HepG2 (cell line): ENCODE data around the gene RTL5.

Source experiments
- ARHGAP35 ChIP-seq: sonication (generic); formaldehyde crosslinking; IDR thresholded peaks from 2 replicates; pipeline ENCODE4 v1.9.0; 2022; ENCODE audit warnings: mild to moderate bottlenecking, inconsistent platforms, moderate library complexity, missing genetic modification reagents, borderline replicate concordance
- CENPX ChIP-seq: sonication (generic); formaldehyde crosslinking; IDR thresholded peaks from 2 replicates; pipeline ENCODE4 v1.9.0; 2021; ENCODE audit warnings: mild to moderate bottlenecking, missing genetic modification reagents, moderate library complexity
- E2F1 ChIP-seq: sonication (generic); formaldehyde crosslinking; IDR thresholded peaks from 2 replicates; pipeline ENCODE4 v1.5.0; 2020; ENCODE audit warnings: missing genetic modification reagents
- NFE2L2 ChIP-seq: fragments of 150-350 bp; IDR thresholded peaks from 2 replicates; pipeline ENCODE4 v1.6.1; 2014; ENCODE audit warnings: low read length
- POLR2AphosphoS5 ChIP-seq: IDR thresholded peaks from 2 replicates; pipeline ENCODE4 v1.6.1; 2012; ENCODE audit warnings: low read depth, low read length
- SNRNP70 ChIP-seq: fragments of 200-400 bp; formaldehyde crosslinking; IDR thresholded peaks from 2 replicates; pipeline ENCODE4 v1.6.1; 2017; ENCODE audit warnings: mild to moderate bottlenecking, low read depth, low read length, moderate library complexity
- ZNF629 ChIP-seq: sonication (generic); formaldehyde crosslinking; conservative IDR thresholded peaks from 2 replicates; pipeline ENCODE4 v1.5.0; 2020; ENCODE audit warnings: missing genetic modification reagents
- ZNF883 ChIP-seq: sonication (generic); formaldehyde crosslinking; IDR thresholded peaks from 2 replicates; pipeline ENCODE4 v1.5.1; 2020; ENCODE audit warnings: mild to moderate bottlenecking, missing genetic modification reagents; ENCODE audit errors: not compliant biosample characterization

- TF ChIP-seq E2F1 (CRISPR knock-in tag) (no peak), ZNF629 (CRISPR knock-in tag) (no peak), ZNF883 (CRISPR knock-in tag) (no peak), SNRNP70 (no peak), ARHGAP35 (CRISPR knock-in tag) (no peak), NFE2L2 (no peak), POLR2AphosphoS5 (no peak), CENPX (CRISPR knock-in tag) (no peak)
Measured at GRCh38 chrX:72125331-72126047, 6.2 kb downstream of the RTL5 start.
